Measurements from ENCODE around the gene SLC35E4. TPM values are rescaled to one million over a fixed set of nuclear protein-coding genes. Genes with fewer than 3 reads are reported as not detected.

SLC35E4 gene
- total RNA-seq, result 1 to 10 TPM in 1 of 2 donors, under 1 TPM in 1; 0.99 to 3.4 TPM

DNA sequence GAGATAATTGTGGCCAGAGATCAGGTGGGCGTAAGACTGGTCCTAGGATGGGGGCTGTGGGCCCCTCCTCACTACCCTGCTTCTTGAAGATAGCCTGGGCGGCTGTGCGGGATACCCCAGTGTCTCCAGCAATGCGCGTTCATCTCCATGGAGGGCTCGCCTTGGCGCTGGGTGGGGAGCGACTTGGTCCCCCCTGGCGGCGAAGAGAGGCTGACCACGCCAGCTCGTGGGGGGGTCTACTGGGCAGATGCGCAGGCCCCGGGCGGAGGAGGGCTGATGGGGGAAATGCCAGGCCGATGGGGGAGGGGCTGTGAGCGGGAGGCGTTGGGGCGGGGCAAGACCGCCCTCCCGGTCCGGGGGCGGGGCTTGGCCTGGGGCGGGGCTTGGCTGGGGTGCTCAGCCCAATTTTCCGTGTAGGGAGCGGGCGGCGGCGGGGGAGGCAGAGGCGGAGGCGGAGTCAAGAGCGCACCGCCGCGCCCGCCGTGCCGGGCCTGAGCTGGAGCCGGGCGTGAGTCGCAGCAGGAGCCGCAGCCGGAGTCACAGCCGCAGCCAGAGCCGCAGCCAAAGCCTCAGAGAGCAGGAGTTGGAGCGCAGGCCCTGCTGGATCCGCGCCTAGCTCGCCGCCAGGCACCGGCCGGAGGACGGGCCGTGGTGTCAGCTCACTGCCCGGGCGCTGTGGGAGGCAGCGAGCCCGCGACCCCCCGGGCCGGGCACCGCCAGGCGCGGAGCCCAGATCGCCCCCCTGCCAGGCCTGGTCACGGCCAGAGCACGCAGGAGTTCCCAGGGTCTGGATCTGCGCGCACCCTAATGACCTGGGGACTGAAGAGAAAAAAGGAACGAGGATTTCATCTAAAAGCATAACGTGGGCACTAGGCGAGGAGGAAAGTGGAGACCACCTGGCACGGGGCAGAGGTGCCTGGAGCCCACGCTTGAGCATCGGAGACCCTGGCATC is at the start of gene SLC35E4:
SLC35E4 (plus strand) TSS at position 509 of the 953 bp plus-strand sequence. CDS start 670 bp downstream, outside the sequence.
- peak within 1 kb of the TSS; percentile 72 to 86 (median 81) for H3K27ac ChIP-seq
- 3% methylated on average over 25 to 62 of the region's 75 CpGs for WGBS, 2 donors
- peak in 1 of 7 experiments; percentile 17 for TF ChIP-seq CTCF (IDR thresholded peaks at IDR 0.05)
- TF ChIP-seq POLR2A (IDR thresholded peaks at IDR 0.05), result peak; percentile 80 to 83 (median 81)
- no peaks in the 10 kb centered on the region for H3K36me3 ChIP-seq (replicated peaks in 1 of 2; ENCODE audit: insufficient read depth in 1 of 2, low read depth in 2 of 2)
- peak within 1 kb of the TSS; percentile 14 to 16 for H3K4me3 ChIP-seq
- DNase-seq, result peak; percentile 94 to 96 (median 94)
- peaks cover 34% of the 10 kb centered on the region for H3K4me1 ChIP-seq
- intact Hi-C loops (cut with DNase I), result no loop called here
- H3K9me3 ChIP-seq, result no peaks in the 10 kb centered on the region
- ATAC-seq, result peak; percentile 93
- no peaks in the 10 kb centered on the region for H3K27me3 ChIP-seq

DNA sequence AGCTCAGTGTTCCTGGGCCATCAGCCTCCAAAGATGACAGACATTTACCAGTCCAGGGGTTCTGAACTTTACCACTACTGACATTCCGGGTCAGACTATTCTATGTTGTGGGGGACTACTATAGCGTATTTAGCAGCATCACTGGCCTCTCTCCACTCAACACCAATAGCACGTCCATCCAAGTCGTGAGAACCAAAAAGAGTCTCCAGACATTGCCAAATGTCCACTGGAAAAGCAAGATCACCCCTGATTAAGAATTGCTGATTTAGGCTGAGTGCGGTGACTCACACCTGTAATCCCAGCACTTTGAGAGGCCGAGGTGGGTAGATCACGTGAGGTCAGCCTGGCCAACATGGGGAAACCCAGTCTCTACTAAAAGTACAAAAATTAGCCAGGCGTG is 49.2 kb upstream of the SLC35E4 start:
- ATAC-seq (no peak), DNase-seq (no peak)
- TF ChIP-seq CTCF (IDR thresholded peaks at IDR 0.05), result no peak
- no peak for TF ChIP-seq POLR2A (IDR thresholded peaks at IDR 0.05)
- H3K9me3 ChIP-seq, result no peaks in the 10 kb centered on the region
- no peak overlapping the region for H3K4me3 ChIP-seq
- intact Hi-C loops (cut with DNase I), result no loop called here
- H3K4me1 ChIP-seq, result peaks cover 10% of the 10 kb centered on the region
- peaks cover 21 to 56% of the 10 kb centered on the region in 2 donors for H3K36me3 ChIP-seq (replicated peaks in 1 of 2; ENCODE audit: insufficient read depth in 1 of 2, low read depth in 2 of 2)
- no peak overlapping the region for H3K27ac ChIP-seq
- no peaks in the 10 kb centered on the region for H3K27me3 ChIP-seq
- 91 to 95% methylated on average over 6 to 8 of the region's 8 CpGs for WGBS, 2 donors

GRCh38 chr22:30591191-30591587 is 44.4 kb upstream of the SLC35E4 start:
- Histone ChIP-seq H3K9me3 (no peaks in the 10 kb centered on the region), H3K27ac (peak overlapping the region; percentile 79 to 93 (median 86)), H3K4me3 (peak overlapping the region; percentile 48 to 54), H3K4me1 (peaks cover 28% of the 10 kb centered on the region), H3K36me3 (replicated peaks in 1 of 2; ENCODE audit: insufficient read depth in 1 of 2, low read depth in 2 of 2) (peaks cover 14 to 26% of the 10 kb centered on the region in 2 donors), H3K27me3 (no peaks in the 10 kb centered on the region)
- WGBS, 2 donors, result 2% methylated on average over 14 of the region's 14 CpGs
- no peak for TF ChIP-seq CTCF (IDR thresholded peaks at IDR 0.05)
- no peak for TF ChIP-seq POLR2A (IDR thresholded peaks at IDR 0.05)
- no peak for DNase-seq
- intact Hi-C loops (cut with DNase I), result no loop called here
- no peak for ATAC-seq

DNA sequence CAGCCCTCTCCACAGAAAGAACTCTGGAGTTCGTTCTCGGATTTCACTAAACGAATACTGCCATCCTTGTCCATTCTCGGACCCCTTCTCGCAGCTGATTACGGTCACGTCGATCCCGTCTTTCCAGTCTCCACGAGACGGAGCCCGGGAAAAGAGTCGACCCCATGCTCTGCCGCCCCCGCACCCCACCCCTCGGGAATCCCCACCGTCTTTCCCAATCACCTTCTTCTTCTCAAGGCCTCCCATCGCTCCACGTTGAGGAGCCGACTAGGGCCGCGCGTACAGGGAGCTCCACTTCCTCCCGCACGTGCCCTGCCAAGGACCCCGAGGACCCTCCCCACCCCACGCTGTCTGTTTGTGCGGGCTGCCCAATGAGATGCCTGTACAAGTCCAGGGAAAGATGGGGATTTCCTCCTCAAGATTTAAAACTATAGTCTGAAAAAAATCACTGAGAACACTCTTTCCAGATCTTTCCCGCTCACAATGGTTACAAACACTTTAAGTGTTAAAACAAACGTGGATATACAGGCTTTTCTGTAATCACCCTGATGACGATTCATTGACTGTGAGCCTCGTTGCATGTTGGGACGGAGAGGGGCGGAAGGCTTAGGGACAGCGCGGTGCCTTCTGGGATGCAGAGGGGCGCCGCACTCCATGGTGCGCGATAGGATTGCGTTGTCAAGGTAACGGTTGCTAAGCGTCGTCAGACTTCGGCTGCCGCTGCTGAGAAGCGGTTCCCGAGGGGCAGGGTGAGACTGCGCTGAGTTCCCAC is 43.8 kb upstream of the SLC35E4 start, which contains the start of gene PES1:
PES1 (minus strand) TSS at position 323 of the 772 bp plus-strand sequence; CDS start at position 246, 77 bp downstream.
- Histone ChIP-seq H3K27ac (peak within 1 kb of the TSS; percentile 79 to 93 (median 86)), H3K4me3 (peak within 1 kb of the TSS; percentile 48 to 54), H3K4me1 (peaks cover 34% of the 10 kb centered on the region), H3K9me3 (no peaks in the 10 kb centered on the region), H3K27me3 (no peaks in the 10 kb centered on the region), H3K36me3 (replicated peaks in 1 of 2; ENCODE audit: insufficient read depth in 1 of 2, low read depth in 2 of 2) (peaks cover 14 to 20% of the 10 kb centered on the region in 2 donors)
- 0% methylated on average over 40 to 49 of the region's 49 CpGs for WGBS, 2 donors
- ATAC-seq, result peak; percentile 99
- intact Hi-C loops (cut with DNase I), result no loop called here
- peak; percentile 97 to 98 (median 97) for DNase-seq
- peak in 2 of 3 donors; percentile 54 to 55 for TF ChIP-seq POLR2A (IDR thresholded peaks at IDR 0.05)
- TF ChIP-seq CTCF (IDR thresholded peaks at IDR 0.05), result no peak

All from body of pancreas (tissue), 4 donors.